NCI-H2029 treated with DMSO at 0.1 percent for 48 hours (cell line): ENCODE data around the gene PPM1L.

Experiments
- DNase-seq: peaks from one replicate; lab custom pipeline; 2025; lab: John Stamatoyannopoulos, UW

PPM1L gene

DNA sequence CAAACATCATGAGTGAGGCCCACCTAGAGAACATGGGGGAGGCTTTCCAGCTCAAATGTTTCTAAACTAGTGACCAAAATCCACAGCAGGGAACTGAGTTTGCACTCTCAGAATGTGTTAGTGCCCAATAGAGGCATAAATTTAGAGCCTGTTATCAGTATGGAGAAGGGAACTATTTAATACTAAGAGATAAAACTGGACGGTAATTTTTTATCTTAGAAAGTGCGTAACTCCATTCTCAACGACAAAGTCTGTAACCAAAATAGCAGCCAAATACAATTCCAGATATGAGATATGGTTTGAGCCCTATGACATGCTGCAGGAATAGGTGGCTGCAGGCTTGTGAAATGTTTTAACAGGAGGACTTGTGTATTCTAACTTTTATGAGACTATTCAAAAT lies 345.6 kb downstream of the PPM1L start:
- no peak for DNase-seq

DNA sequence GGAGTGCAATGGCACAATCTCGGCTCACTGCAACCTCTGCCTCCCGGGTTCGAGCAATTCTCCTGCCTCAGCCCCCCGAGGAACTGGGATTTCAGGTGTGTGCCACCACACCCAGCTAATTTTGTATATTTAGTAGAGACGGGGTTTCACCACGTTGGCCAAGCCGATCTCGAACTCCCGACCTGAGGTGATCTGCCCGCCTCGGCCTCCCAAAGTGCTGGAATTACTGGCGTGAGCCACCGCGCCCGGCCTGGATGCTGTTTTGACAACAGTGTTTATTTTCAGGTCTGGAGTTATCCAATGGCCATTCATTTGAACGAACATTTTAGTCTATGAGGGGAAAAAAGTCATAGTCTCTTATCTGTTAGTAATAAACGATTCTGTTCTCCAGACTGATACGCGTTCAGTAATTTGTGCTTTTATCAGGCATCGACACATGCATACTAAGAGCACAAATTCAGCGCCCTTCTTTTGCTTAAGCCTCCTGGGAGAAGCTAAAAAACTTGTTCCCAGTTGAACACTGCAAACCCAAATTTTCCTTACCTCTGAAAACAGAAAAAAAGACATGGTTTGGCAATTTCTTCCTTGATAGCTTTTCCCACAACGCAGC lies 347.9 kb downstream of the PPM1L start:
- DNase-seq = no peak

DNA sequence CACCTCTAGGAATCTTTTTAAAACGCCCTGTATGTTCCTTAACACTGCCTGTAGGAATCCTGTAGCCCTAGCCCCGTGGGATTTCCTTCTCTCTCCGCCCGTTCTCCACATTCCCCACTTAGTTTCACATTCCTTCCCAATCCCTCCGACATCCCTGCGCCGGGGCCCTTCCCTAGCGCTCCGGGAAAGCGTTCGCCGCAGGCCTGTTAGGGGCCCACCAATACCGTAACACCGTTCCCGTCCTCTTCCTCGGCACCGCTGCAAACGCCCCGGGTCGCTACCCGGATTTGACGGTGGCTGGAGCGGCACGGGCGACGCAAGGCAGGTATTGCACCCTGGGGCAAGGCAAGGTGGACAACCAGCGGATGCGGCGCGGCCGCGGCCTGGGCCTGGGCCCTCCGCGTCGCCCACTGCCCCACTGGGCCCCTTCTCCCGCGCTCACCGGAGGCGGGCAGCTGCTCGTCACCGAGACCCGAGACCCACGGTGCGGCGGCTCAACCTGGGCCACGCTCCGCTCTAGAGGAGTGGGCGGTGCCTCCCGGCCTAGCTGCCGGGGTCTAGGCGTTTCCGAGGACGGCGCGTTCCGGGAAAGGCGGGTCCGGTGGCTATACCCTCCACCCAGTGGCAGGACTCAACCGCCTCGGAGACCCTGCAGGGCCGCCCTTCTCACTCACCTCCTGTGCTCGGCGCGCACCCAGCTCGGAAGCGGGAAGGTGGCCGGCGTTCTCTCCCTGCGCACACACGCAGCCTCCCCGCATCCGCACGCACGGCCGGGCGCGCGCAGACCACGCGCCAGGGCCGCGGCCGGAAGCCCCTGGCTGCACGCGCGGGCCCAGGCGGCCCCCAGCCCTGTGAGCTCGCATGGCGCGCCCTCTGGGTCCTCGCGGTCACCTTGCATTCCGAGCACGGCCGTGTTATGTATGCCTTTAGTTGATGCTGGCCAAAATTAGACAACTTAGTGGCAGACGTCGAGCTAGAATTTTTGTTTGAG lies 348.8 kb downstream of the PPM1L start, which contains the start of gene B3GALNT1:
B3GALNT1 (minus strand) TSS at position 789 of the 991 bp plus-strand sequence. CDS start 18,595 bp downstream, outside the sequence.
- peak; percentile 7 for DNase-seq

DNA sequence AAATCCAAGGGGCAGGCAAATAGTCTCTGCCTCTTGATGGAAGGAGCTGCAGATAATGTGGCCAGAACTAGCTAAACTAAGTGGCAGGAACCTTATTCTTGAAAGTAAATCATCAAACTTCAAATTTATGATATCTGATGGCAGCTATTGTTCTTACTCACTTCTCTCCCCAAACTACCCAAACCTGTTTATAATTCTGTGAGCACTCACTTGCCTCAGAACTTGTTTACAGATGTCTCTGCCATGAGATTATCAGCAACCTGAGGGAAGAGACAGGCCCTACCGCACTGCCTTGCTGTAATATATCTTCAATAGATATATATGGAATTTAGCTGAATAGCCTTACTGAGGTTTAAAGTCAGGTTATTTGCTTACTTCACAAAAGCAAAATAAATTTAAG lies 351.3 kb downstream of the PPM1L start:
- DNase-seq = no peak

DNA sequence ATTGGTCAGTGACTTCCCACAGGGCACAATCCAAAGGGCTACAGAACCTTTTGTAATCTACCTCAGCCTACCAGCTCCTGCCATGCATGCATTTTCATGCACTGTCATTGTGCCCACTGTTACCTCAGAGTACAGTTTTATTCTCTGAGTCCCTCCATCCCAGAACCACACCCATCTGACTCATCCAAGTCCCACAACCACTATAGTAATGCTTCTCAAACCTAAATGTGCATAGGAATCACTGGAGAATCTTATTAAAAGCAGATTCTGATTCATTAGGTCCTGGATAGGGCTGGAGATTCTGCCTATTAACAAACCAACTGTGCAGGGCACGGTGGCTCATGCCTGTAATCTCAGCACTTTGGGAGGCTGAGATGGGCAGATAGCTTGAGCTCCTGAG lies 352.8 kb downstream of the PPM1L start:
- no peak for DNase-seq

DNA sequence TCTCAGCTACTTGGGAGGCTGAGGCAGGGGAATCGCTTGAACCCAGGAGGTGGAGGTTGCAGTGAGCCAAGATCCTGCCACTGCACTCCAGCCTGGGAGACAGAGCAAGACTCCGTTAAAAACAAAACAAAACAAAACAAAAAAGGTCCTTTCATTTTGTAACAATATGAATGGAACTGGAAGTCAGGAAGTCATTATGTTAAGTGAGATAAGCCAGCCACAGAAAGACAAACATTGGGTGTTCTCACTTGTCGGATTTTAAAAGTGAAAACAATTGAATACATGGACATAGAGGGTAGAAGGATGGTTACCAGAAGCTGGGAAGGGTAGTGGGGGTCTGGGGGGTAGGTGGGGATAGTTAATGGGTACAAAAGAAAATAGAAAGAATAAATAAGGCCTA lies 361.6 kb downstream of the PPM1L start:
- no peak for DNase-seq

DNA sequence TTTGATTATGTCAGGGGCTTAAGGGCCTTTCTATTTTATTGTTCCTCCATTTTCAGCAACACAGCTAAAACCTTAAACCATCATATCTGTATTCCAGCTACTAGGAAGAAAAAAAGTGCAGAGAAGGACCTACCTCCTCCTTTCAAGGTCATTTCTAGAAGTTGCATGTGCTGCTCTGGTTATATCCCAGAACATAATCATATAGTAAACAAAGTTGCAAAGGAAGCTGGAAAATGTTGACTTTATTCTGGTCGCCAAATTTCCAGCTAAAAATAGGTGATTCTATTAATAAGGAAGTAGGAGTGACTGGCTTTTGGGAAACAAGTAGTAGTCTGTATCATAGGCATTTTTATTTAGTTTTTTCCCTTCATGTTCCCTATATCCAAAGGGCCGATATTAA lies 370.5 kb downstream of the PPM1L start:
- DNase-seq = no peak
